Measurements from ENCODE around the gene CD28. TPM values are rescaled to one million over a fixed set of nuclear protein-coding genes. Genes with fewer than 3 reads are reported as not detected.
"Not testable (repeated sequence)": the region's sequence is repeated elsewhere in the genome, so short reads cannot be mapped to it uniquely, and the experiment has no call there.

Gene CD28
- total RNA-seq, 1 donor from 2014 or later = not detected

DNA sequence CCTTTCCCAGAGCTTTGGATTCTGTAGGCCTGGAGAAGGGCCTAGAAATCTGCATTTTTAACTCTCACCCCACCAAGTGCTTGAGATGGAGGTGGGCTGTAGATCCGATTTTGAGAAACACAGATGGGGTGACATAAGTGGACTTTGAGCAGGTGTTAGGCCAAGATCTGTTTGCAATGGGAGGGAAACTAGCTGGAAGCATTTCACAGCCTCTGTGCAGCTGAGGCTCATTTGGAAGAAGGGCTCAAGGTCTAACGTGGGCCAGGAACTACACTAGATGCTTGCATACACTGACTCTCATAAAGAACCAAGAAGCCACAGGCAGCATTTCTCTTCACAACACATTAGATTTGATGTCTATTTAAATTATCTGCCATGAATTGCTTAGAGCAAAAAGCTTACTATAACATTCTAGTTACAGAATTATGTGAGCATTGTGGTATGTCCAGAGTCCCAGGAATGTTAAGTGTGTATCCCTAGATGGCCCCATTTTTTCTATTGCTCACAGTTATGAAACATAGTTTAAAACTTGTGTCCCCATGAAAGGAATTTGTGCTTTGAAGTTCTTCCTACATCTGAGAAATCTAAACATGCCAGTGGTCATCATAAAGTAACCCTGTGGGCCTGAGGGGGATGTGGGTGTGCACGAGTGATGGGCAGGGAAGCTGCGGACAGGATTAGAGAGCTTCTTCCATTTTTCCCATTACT lies 77.2 kb downstream of the CD28 start:
- DNase-seq (ENCODE audit: extremely low spot score, unreplicated experiment) = no peak
- peak overlapping the region; percentile 27 for H3K4me3 Mint-ChIP-seq (ENCODE audit: unreplicated experiment)
- H3K27me3 Mint-ChIP-seq (ENCODE audit: unreplicated experiment) = no peaks in the 10 kb centered on the region
- peak overlapping the region; percentile 88 for H3K27ac Mint-ChIP-seq (ENCODE audit: unreplicated experiment)
- H3K9me3 Mint-ChIP-seq (ENCODE audit: unreplicated experiment) = no peaks in the 10 kb centered on the region
- peaks cover 50% of the 10 kb centered on the region for H3K4me1 Mint-ChIP-seq (ENCODE audit: unreplicated experiment)
- TF ChIP-seq, protein P1, sequence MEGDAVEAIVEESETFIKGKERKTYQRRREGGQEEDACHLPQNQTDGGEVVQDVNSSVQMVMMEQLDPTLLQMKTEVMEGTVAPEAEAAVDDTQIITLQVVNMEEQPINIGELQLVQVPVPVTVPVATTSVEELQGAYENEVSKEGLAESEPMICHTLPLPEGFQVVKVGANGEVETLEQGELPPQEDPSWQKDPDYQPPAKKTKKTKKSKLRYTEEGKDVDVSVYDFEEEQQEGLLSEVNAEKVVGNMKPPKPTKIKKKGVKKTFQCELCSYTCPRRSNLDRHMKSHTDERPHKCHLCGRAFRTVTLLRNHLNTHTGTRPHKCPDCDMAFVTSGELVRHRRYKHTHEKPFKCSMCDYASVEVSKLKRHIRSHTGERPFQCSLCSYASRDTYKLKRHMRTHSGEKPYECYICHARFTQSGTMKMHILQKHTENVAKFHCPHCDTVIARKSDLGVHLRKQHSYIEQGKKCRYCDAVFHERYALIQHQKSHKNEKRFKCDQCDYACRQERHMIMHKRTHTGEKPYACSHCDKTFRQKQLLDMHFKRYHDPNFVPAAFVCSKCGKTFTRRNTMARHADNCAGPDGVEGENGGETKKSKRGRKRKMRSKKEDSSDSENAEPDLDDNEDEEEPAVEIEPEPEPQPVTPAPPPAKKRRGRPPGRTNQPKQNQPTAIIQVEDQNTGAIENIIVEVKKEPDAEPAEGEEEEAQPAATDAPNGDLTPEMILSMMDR (IDR thresholded peaks at IDR 0.05) = no peak
- H3K36me3 Mint-ChIP-seq (ENCODE audit: unreplicated experiment) = no peaks in the 10 kb centered on the region

DNA sequence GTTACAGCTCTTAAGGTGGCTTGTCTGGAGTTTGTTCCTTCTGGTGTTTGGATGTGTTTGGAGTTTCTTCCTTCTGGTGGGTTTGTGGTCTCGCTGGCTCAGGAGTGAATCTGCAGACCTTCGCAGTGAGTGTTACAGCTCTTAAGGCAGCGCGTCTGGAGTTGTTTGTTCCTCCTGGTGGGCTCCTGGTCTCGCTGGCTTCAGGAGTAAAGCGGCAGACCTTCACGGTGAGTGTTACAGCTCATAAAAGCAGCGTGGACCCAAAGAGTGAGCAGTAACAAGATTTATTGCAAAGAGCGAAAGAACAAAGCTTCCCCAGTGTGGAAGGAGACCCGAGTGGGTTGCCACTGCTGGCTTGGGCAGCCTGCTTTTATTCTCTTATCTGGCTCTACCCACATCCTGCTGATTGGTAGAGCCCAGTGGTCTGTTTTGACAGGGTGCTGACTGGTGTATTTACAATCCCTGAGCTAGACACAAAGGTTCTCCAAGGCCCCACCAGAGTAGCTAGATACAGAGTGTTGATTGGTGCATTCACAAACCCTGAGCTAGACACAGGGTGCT lies 78.4 kb downstream of the CD28 start:
- Mint-ChIP-seq H3K27ac (ENCODE audit: unreplicated experiment) (peak overlapping the region; percentile 88), H3K4me1 (ENCODE audit: unreplicated experiment) (peaks cover 50% of the 10 kb centered on the region)

DNA sequence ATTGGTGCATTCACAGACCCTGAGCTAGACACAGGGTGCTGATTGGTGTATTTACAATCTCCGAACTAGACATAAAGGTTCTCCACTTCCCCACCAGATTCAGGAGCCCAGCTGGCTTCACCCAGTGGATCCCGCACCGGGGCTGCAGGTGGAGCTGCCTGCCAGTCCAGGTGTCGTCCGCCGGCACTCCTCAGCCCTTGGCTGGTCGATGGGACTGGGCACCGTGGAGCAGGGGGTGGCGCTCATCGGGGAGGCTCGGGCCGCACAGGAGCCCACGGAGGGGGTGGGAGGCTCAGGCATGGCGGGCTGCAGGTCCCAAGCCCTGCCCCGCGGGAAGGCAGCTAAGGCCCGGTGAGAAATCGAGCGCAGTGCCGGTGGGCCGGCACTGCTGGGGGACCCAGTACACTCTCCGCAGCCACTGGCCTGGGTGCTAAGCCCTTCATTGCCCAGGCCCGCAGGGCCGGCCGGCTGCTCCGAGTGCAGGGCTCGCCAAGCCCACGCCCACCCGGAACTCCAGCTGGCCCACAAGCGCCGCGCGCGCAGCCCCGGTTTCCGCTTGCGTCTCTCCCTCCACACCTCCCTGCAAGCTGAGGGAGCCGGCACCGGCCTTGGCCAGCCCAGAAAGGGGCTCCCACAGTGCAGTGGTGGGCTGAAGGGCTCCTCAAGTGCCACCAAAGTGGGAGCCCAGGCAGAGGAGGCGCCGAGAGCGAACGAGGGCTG lies 79.1 kb downstream of the CD28 start:
- H3K4me1 Mint-ChIP-seq (ENCODE audit: unreplicated experiment) = peaks cover 50% of the 10 kb centered on the region
- H3K27ac Mint-ChIP-seq (ENCODE audit: unreplicated experiment); H3K27me3 Mint-ChIP-seq (ENCODE audit: unreplicated experiment); H3K9me3 Mint-ChIP-seq (ENCODE audit: unreplicated experiment); H3K36me3 Mint-ChIP-seq (ENCODE audit: unreplicated experiment); DNase-seq (ENCODE audit: extremely low spot score, unreplicated experiment); H3K4me3 Mint-ChIP-seq (ENCODE audit: unreplicated experiment): not testable (repeated sequence)

More for the DNA sequence above, 78.4 kb downstream of the CD28 start:
- not testable (repeated sequence) for H3K9me3 Mint-ChIP-seq (ENCODE audit: unreplicated experiment); H3K36me3 Mint-ChIP-seq (ENCODE audit: unreplicated experiment); H3K27me3 Mint-ChIP-seq (ENCODE audit: unreplicated experiment); H3K4me3 Mint-ChIP-seq (ENCODE audit: unreplicated experiment); DNase-seq (ENCODE audit: extremely low spot score, unreplicated experiment)

DNA sequence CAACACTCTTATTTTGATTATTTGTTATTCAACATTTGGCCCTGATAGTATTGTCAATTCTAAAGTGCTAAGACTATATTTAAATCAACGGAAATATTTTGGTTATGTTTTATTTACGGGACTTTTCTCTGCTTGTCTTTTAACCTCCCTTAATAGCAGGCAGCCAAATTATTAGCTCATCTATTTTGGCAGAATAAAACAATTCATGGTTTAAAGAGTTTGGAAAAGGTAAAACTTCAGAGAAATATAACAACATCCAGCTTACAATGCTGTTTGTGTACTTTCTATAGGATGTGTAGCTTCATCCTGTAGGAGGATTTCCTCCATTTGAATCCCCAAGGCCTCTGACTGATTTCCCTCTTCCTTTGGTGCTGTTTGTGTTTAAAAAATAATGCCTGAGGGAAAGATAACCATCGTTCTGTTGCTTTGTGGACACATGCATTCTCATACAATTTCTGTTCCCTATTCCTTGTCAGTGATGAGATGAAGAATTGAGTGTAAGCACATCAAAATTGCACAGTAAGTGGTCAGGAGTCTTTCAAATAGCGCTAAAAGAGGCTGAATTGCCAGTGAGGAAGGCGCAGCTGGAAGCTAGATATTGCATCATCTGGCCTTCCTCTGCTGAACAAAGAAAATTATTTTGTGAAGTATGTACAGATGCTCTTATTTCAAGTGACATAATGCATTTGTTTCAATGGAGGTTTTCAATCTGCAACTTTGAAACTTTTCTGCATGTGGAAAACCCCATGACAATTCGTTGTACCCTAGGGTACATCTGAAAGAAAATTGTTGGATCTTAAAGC lies 80.3 kb downstream of the CD28 start:
- Mint-ChIP-seq H3K27ac (ENCODE audit: unreplicated experiment) (peak overlapping the region; percentile 83), H3K4me3 (ENCODE audit: unreplicated experiment) (no peak overlapping the region), H3K27me3 (ENCODE audit: unreplicated experiment) (no peaks in the 10 kb centered on the region), H3K9me3 (ENCODE audit: unreplicated experiment) (no peaks in the 10 kb centered on the region), H3K4me1 (ENCODE audit: unreplicated experiment) (peaks cover 46% of the 10 kb centered on the region), H3K36me3 (ENCODE audit: unreplicated experiment) (no peaks in the 10 kb centered on the region)
- no peak for DNase-seq (ENCODE audit: extremely low spot score, unreplicated experiment)
- TF ChIP-seq, protein P1 (IDR thresholded peaks at IDR 0.05) = no peak

DNA sequence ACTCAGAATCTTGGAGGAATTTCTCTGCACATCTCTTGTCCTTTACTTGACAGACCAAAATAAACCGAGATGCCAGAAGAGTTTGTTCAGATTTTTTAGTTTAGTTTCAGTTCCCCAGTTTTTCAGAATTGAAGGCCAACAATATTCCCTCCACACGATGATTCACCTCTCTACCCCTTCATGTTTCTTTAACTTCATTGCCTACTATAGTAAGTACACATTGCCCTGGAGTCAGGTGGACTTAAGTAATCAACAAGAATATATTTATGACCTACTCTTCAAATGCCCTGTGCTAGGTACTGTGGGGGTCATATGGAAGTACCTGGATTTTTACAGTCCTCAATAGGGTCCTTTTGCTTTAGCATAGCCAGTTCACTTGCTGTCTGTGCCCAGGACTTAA lies 81.5 kb downstream of the CD28 start:
- Mint-ChIP-seq H3K9me3 (ENCODE audit: unreplicated experiment) (no peaks in the 10 kb centered on the region), H3K4me1 (ENCODE audit: unreplicated experiment) (peaks cover 36% of the 10 kb centered on the region), H3K4me3 (ENCODE audit: unreplicated experiment) (no peak overlapping the region)

More for the DNA sequence above, 81.5 kb downstream of the CD28 start:
- peak overlapping the region; percentile 28 for H3K27ac Mint-ChIP-seq (ENCODE audit: unreplicated experiment)
- no peak for DNase-seq (ENCODE audit: extremely low spot score, unreplicated experiment)
- TF ChIP-seq, protein P1 (IDR thresholded peaks at IDR 0.05) = no peak
- H3K27me3 Mint-ChIP-seq (ENCODE audit: unreplicated experiment) = no peaks in the 10 kb centered on the region
- H3K36me3 Mint-ChIP-seq (ENCODE audit: unreplicated experiment) = no peaks in the 10 kb centered on the region

Other genes with a start within 250 kb of the CD28 start
- gene RAPH1, start 171.3 kb upstream of the CD28 start, total RNA-seq = 37.0 and 38.6 TPM in 2 replicates
- gene CTLA4, start 161.1 kb downstream of the CD28 start, total RNA-seq = not detected in 2 replicates
- gene ICOS, start 230.1 kb downstream of the CD28 start, total RNA-seq = not detected in 2 replicates

All from osteocyte (in vitro differentiated cells).